HG02763 (cell line): Measurements from ENCODE around the gene SEC24A.
"Not testable (repeated sequence)": the region's sequence is repeated elsewhere in the genome, so short reads cannot be mapped to it uniquely, and the experiment has no call there.

Source experiments
- ATAC-seq: cut with Tn5 transposase; IDR thresholded peaks from one replicate; pipeline ENCODE4 v1.9.1; 2021; ENCODE audit warnings: mild to moderate bottlenecking, moderate library complexity; ENCODE audit not compliant: unreplicated experiment

SEC24A gene

GRCh38 chr5:134738963-134739661, 90.5 kb downstream of the SEC24A start:
- ATAC-seq: no peak

GRCh38 chr5:134741052-134741451, 92.5 kb downstream of the SEC24A start:
- ATAC-seq: no peak

- ATAC-seq: no peak
These were observed 93.5 kb downstream of the SEC24A start for GRCh38 chr5:134742134-134742533.

GRCh38 chr5:134749415-134749814, 100.8 kb downstream of the SEC24A start:
- no peak for ATAC-seq

DNA sequence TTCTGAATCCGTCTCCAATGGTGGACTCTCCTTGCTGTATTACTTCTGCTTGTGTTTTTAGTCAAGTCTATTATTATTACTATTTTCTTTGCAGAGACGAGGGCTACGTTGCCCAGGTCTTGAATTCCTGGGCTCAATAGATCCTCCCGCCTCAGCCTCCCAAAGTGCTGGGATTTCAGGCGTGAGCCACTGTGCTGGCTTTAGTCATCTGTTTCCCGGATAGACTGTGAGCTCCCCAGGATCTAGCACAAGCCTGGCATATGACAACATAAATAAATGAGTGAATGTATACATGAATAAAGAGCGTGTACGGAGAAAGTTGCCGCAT, 109.6 kb downstream of the SEC24A start:
- no peak for ATAC-seq

DNA sequence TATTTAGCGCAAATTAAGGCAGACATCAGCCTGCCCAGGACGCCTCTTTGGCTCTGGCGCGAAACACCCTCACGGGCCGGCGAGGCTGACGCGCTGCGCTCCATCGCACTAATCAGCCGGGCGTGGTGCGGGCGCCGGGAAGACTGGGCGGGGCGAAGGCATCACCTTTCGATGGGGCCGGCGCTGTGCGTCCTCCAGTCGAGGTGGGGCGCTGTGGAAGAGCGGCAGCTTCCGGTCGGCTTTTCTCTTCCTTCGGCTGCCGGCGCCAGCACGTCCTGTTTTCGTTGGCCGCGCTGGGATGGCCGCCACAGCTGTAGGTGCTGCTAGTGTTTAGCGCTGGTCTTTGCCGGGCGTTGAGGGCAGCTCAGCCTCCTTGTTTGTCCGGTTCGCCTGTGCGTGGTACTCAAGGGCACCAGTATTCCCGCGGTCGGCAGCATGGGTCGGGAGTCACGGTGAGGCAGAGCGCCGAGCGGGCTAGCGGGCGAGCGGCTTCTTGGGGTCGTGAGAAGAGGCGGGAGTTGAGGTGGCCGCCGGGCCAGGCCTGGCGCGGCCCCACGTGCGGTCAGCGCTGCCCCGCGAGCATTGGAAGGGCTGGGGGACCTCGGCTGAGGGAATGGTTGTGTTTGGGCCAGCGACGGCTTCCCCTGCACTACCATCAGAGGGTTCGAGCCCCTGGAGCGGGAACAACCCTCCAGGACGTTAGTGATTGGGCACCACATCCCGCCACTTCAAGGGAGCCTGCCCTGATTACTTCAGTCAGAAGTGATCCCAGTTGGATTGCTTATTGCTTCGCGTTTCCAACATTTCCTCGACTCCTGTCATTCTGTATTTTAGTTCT, 110.1 kb downstream of the SEC24A start, which contains the start of gene DDX46:
DDX46 (plus strand) TSS at position 276 of the 838 bp plus-strand sequence; CDS start at position 436, 160 bp downstream.
- peak; percentile 99 for ATAC-seq

DNA sequence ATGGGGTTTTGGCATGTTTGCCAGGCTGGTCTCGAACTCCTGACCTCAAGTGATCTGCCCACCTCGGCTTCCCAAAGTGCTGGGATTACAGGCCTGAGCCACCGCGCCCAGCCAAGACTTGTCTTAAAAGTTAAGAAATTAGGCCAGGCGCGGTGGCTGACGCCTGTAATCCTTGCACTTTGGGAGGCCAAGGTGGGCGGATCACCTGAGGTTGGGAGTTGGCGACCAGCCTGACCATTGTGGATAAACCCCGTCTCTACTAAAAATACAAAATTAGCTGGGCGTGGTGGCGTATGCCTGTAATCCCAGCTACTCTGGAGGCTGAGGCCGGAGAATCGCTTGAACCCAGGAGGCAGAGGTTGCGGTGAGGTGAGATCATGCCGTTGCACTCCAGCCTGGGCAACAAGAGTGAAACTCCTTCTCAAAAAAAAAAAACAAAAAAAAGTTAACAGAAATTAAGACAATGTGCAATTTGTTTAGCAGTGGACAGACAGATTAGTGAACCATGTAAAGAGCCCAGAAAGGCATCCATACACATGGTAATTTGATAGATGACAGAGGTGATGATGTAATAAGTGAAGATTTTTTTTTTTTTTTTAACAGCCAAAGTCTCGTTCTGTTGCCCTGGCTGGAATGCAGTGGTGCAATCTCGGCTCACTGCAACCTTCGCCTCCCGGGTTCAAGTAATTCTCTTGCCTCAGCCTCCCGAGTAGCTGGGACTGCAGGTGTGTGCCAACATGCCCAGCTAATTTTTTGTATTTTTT, 119.1 kb downstream of the SEC24A start:
- not testable (repeated sequence) for ATAC-seq

DNA sequence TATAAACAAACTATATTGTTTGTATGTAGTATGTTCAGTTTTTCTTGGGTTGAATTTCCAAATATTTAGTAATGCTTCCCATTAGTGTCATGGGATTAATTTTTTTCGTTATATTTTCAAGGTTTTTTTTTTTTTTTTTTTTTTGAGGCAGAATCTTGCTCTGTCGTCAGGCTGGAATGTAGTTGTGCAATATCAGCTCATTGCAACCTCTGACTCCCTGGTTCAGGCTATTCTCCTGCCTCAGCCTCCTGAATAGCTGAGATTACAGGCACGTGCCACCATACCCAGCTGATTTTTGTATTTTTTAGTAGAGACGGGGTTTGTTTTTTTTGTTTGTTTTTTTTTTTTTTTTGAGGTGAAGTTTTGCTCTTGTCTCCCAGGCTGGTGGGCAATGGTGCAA, 120.6 kb downstream of the SEC24A start:
- no peak for ATAC-seq

GRCh38 chr5:134772461-134773125, 124.0 kb downstream of the SEC24A start:
- ATAC-seq: no peak

DNA sequence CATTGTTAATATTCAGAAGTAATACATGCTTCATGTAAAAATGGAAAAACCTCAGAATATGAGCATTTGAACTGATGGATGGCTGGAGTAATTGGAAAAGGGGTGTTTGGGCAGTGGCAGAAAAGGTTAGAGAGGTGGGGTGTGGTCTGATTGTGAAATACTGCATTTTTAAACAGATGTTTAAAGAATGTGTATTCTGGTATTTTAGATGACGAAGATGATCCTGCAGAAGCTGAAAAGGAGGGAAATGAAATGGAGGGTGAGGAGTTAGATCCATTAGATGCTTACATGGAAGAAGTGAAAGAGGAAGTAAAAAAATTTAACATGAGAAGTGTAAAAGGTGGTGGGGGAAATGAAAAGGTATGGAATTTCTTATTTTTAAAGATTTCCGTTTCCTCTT, 128.8 kb downstream of the SEC24A start:
- ATAC-seq: no peak
